Measurements from ENCODE around the gene SEMA6A. TPM values are rescaled to one million over a fixed set of nuclear protein-coding genes. Genes with fewer than 3 reads are reported as not detected.
A peak's percentile ranks its signal among the peaks of the same experiment; 100 is the strongest.

Gene SEMA6A
- total and polyA plus RNA-seq, 7 donors = 4.9 to 55.7 (median 25.0) TPM

GRCh38 chr5:116554764-116555163, 19.9 kb downstream of the SEMA6A start:
- no peaks in the 10 kb centered on the region for H3K9me3 ChIP-seq
- H3K4me3 ChIP-seq = no peak overlapping the region
- intact Hi-C loops (cut with DNase I) = no loop called here
- no peak for TF ChIP-seq EP300 (IDR thresholded peaks at IDR 0.05)
- TF ChIP-seq POLR2A (IDR thresholded peaks at IDR 0.05) = no peak
- TF ChIP-seq POLR2AphosphoS5 (IDR thresholded peaks at IDR 0.05) = no peak
- no peak for TF ChIP-seq CTCF (IDR thresholded peaks at IDR 0.05)
- peak overlapping the region in 1 of 4 donors; percentile 26 for H3K27ac ChIP-seq
- H3K27me3 ChIP-seq = no peaks in the 10 kb centered on the region
- no peaks in the 10 kb centered on the region for H3K36me3 ChIP-seq
- peaks cover 0 to 63% (median 26%) of the 10 kb centered on the region in 4 donors for H3K4me1 ChIP-seq
- no peak for DNase-seq
- WGBS, 2 donors = 28 to 68% methylated on average over 2 of the region's 2 CpGs

GRCh38 chr5:116553366-116553765, 21.3 kb downstream of the SEMA6A start:
- Histone ChIP-seq H3K4me1 (peaks cover 0 to 63% (median 22%) of the 10 kb centered on the region in 4 donors), H3K4me3 (no peak overlapping the region)

GRCh38 chr5:116550082-116550481, 24.5 kb downstream of the SEMA6A start:
- peaks cover 0 to 34% (median 17%) of the 10 kb centered on the region in 4 donors for H3K4me1 ChIP-seq
- no peaks in the 10 kb centered on the region for H3K27me3 ChIP-seq
- H3K36me3 ChIP-seq = no peaks in the 10 kb centered on the region
- no peak overlapping the region for H3K27ac ChIP-seq
- H3K4me3 ChIP-seq = no peak overlapping the region
- DNase-seq = no peak
- TF ChIP-seq POLR2A (IDR thresholded peaks at IDR 0.05) = no peak
- TF ChIP-seq CTCF (IDR thresholded peaks at IDR 0.05) = no peak
- no peak for TF ChIP-seq EP300 (IDR thresholded peaks at IDR 0.05)
- TF ChIP-seq POLR2AphosphoS5 (IDR thresholded peaks at IDR 0.05) = no peak
- H3K9me3 ChIP-seq = peaks cover 0 to 8% (median 0%) of the 10 kb centered on the region in 4 donors
- intact Hi-C loops (cut with DNase I) = no loop called here

More at GRCh38 chr5:116553366-116553765, 21.3 kb downstream of the SEMA6A start:
- no peaks in the 10 kb centered on the region for H3K27me3 ChIP-seq
- intact Hi-C loops (cut with DNase I) = no loop called here
- no peaks in the 10 kb centered on the region for H3K36me3 ChIP-seq
- H3K27ac ChIP-seq = peak overlapping the region in 2 of 4 donors; percentile 3 to 54
- peak in 1 of 4 donors; percentile 19 for TF ChIP-seq POLR2AphosphoS5 (IDR thresholded peaks at IDR 0.05)
- TF ChIP-seq POLR2A (IDR thresholded peaks at IDR 0.05) = no peak
- TF ChIP-seq EP300 (IDR thresholded peaks at IDR 0.05) = no peak
- no peak for TF ChIP-seq CTCF (IDR thresholded peaks at IDR 0.05)
- 75 to 89% methylated on average over 4 of the region's 4 CpGs for WGBS, 2 donors
- no peaks in the 10 kb centered on the region for H3K9me3 ChIP-seq
- DNase-seq = no peak

GRCh38 chr5:116546743-116547124, 27.9 kb downstream of the SEMA6A start:
- TF ChIP-seq CTCF (IDR thresholded peaks at IDR 0.05) (no peak), POLR2A (IDR thresholded peaks at IDR 0.05) (no peak), POLR2AphosphoS5 (IDR thresholded peaks at IDR 0.05) (no peak), EP300 (IDR thresholded peaks at IDR 0.05) (no peak)
- peaks cover 0 to 9% (median 0%) of the 10 kb centered on the region in 4 donors for H3K9me3 ChIP-seq
- no peak overlapping the region for H3K4me3 ChIP-seq
- H3K4me1 ChIP-seq = peaks cover 0 to 18% (median 8%) of the 10 kb centered on the region in 4 donors
- 19 to 71% methylated on average over 1 of the region's 1 CpG for WGBS, 2 donors
- H3K27ac ChIP-seq = no peak overlapping the region
- DNase-seq = no peak
- no peaks in the 10 kb centered on the region for H3K27me3 ChIP-seq
- no peaks in the 10 kb centered on the region for H3K36me3 ChIP-seq
- intact Hi-C loops (cut with DNase I) = no loop called here

Measured in sigmoid colon (tissue), 7 donors.